Mesenchymal stem cell (in vitro differentiated cells and primary cell): Measurements from ENCODE around the gene NDUFS7.

Experiments used
- DNase-seq: peaks from one replicate; pipeline ENCODE4 v3.0.0-alpha.2; 2013
- H2AFZ ChIP-seq: one replicate; pipeline ENCODE4 v1.6.1; 2013; ENCODE audit warnings: low read depth, mild to moderate bottlenecking, control low read depth, inconsistent platforms, low read length, moderate library complexity
- H2AK5ac ChIP-seq: 2 replicates; pipeline ENCODE4 v1.6.1; 2013; ENCODE audit warnings: low read length, moderate library complexity, mild to moderate bottlenecking, inconsistent platforms; ENCODE audit not compliant: severe bottlenecking
- H2BK120ac ChIP-seq: one replicate; pipeline ENCODE4 v1.6.1; 2013; ENCODE audit warnings: low read depth, mild to moderate bottlenecking, inconsistent platforms, low read length, moderate library complexity
- H2BK12ac ChIP-seq, 2 experiments: one replicate each; pipeline ENCODE4 v1.6.1; 2013; ENCODE audit warnings: inconsistent platforms in 2 of 2, low read length in 2 of 2, mild to moderate bottlenecking in 2 of 2, moderate library complexity in 2 of 2, control low read depth in 1 of 2
- H2BK15ac ChIP-seq: one replicate; pipeline ENCODE4 v1.6.1; 2013; ENCODE audit warnings: mild to moderate bottlenecking, low read depth, inconsistent platforms; ENCODE audit not compliant: poor library complexity, severe bottlenecking
- H2BK5ac ChIP-seq: 2 replicates; pipeline ENCODE4 v1.6.1; 2013; ENCODE audit warnings: low read depth, mild to moderate bottlenecking, low read length, control low read depth, inconsistent platforms; ENCODE audit not compliant: poor library complexity, severe bottlenecking
- H3K14ac ChIP-seq, 2 experiments: one replicate each; pipeline ENCODE4 v1.6.1; 2013; ENCODE audit warnings: inconsistent platforms in 2 of 2, low read length in 2 of 2, control low read depth in 1 of 2, mild to moderate bottlenecking in 1 of 2, moderate library complexity in 1 of 2
- H3K18ac ChIP-seq, 2 experiments: one replicate each; pipeline ENCODE4 v1.6.1; 2013; ENCODE audit warnings: inconsistent platforms in 2 of 2, low read length in 2 of 2, control low read depth in 1 of 2, low read depth in 1 of 2, mild to moderate bottlenecking in 1 of 2
- H3K23ac ChIP-seq, 2 experiments: one replicate each; pipeline ENCODE4 v1.6.1; 2013; ENCODE audit warnings: inconsistent platforms in 2 of 2, low read length in 2 of 2, mild to moderate bottlenecking in 2 of 2, moderate library complexity in 2 of 2, control low read depth in 1 of 2
- H3K27ac ChIP-seq: 2 replicates; pipeline ENCODE4 v1.5.1; 2013; ENCODE audit warnings: mild to moderate bottlenecking, moderate library complexity, low read length, control low read depth, inconsistent platforms; ENCODE audit not compliant: poor library complexity, severe bottlenecking
- H3K27me3 ChIP-seq, 2 experiments: 2 replicates each; pipeline versions ENCODE4 v1.6.1 to v1.7.0; 2013; ENCODE audit warnings: low read length in 2 of 2, mild to moderate bottlenecking in 2 of 2, moderate library complexity in 2 of 2, control low read depth in 1 of 2, inconsistent platforms in 1 of 2; ENCODE audit not compliant: control insufficient read depth in 1 of 2, insufficient read depth in 1 of 2
- H3K36me3 ChIP-seq, 2 experiments: 2 replicates each; pipeline versions ENCODE4 v1.6.1 to v1.7.0; 2013; ENCODE audit warnings: low read length in 2 of 2, control low read depth in 1 of 2, inconsistent platforms in 1 of 2, low read depth in 1 of 2, mild to moderate bottlenecking in 1 of 2; ENCODE audit not compliant: insufficient read depth in 2 of 2, control insufficient read depth in 1 of 2
- H3K4ac ChIP-seq, 2 experiments: one replicate each; pipeline ENCODE4 v1.6.1; 2013; ENCODE audit warnings: inconsistent platforms in 2 of 2, low read length in 2 of 2, mild to moderate bottlenecking in 2 of 2, moderate library complexity in 2 of 2, control low read depth in 1 of 2, low read depth in 1 of 2
- H3K4me1 ChIP-seq: 2 replicates; pipeline ENCODE4 v1.6.1; 2013; ENCODE audit warnings: low read depth, low read length, control low read depth; ENCODE audit not compliant: control insufficient read depth, insufficient read depth
- H3K4me2 ChIP-seq: 2 replicates; pipeline ENCODE4 v1.6.1; 2013; ENCODE audit warnings: low read length, mild to moderate bottlenecking, inconsistent platforms; ENCODE audit not compliant: poor library complexity, severe bottlenecking
- H3K4me3 ChIP-seq, 2 experiments: 2 replicates each; pipeline versions ENCODE4 v1.5.1 to v1.7.0; 2013; ENCODE audit warnings: low read length in 2 of 2, mild to moderate bottlenecking in 2 of 2, control low read depth in 1 of 2, low read depth in 1 of 2; ENCODE audit not compliant: insufficient read depth in 1 of 2
- H3K79me1 ChIP-seq: replicated peaks from 2 replicates; pipeline ENCODE4 v1.6.1; 2013; ENCODE audit warnings: mild to moderate bottlenecking, control low read depth, low read length, inconsistent platforms; ENCODE audit not compliant: poor library complexity, severe bottlenecking
- H3K9ac ChIP-seq: 2 replicates; pipeline ENCODE4 v1.7.0; 2013; ENCODE audit warnings: mild to moderate bottlenecking, low read length, moderate library complexity
- H3K9me3 ChIP-seq: 2 replicates; pipeline ENCODE4 v1.7.0; 2013; ENCODE audit warnings: mild to moderate bottlenecking, low read length; ENCODE audit not compliant: control insufficient read depth
- H4K8ac ChIP-seq: one replicate; pipeline ENCODE4 v1.6.1; 2013; ENCODE audit warnings: inconsistent platforms, mild to moderate bottlenecking, low read length, moderate library complexity
- H4K91ac ChIP-seq: one replicate; pipeline ENCODE4 v1.6.1; 2013; ENCODE audit warnings: mild to moderate bottlenecking, low read length, inconsistent platforms
- WGBS: methylation state at CpG from one replicate; pipeline ENCODE4 v1.1.7; 2013; ENCODE audit warnings: mixed read lengths; 5-methylcytosine and 5-hydroxymethylcytosine counted together

The NDUFS7 gene

DNA sequence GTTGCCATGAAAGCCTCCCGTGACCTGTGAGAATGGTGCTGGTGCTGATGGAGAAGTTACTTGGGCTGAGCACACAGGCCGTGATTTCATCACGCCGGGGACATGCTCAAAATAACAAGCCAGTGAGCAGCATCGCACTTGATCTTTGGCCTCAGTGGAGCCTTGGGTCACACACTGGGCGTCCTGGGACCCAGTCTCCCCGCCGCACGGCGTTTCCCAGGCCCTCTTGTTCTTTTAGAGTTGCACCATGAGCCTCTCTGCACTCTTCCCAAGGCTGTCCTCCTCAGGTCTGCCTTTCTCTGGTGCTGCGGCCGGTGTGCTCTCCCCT is 9.5 kb upstream of the NDUFS7 start:
- H4K91ac ChIP-seq = no peak overlapping the region
- DNase-seq = no peak
- H3K14ac ChIP-seq = no peak overlapping the region

DNA sequence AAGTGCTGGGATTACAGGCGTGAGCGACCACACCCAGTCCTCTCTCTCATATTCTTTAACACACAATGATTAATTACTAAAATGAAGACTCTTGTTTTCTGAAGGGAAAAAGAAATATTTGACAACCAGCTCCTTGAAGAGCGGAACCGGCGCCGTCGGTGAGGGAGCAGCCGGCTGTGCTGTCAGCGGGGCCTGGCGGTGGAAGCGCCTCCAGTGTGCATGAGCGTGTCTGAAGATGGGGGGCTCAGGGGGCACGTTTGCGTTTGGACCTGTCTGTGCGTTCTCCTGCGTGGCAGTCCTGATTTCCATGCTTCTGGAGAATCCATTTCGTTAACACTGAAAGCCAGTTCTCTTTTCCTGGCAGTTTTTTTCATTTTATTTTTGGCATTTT is 7.3 kb upstream of the NDUFS7 start:
- H3K27ac ChIP-seq = no peak overlapping the region
- H3K9me3 ChIP-seq = no peaks in the 10 kb centered on the region
- H3K4me1 ChIP-seq = peaks cover 16% of the 10 kb centered on the region
- no peak overlapping the region for H3K4ac ChIP-seq
- H3K9ac ChIP-seq = no peak overlapping the region
- no peak overlapping the region for H2BK15ac ChIP-seq
- no peak overlapping the region for H4K91ac ChIP-seq
- no peaks in the 10 kb centered on the region for H3K27me3 ChIP-seq
- WGBS = 97% methylated on average over 15 of the region's 17 CpGs
- no peak overlapping the region for H3K23ac ChIP-seq
- no peak overlapping the region for H2BK12ac ChIP-seq
- H3K36me3 ChIP-seq = peaks cover 41 to 50% of the 10 kb centered on the region in 2 experiments
- peaks cover 18% of the 10 kb centered on the region for H3K79me1 ChIP-seq
- H2AK5ac ChIP-seq = no peak overlapping the region
- H2BK5ac ChIP-seq = no peak overlapping the region
- H3K18ac ChIP-seq = no peak overlapping the region
- H3K4me3 ChIP-seq = no peak overlapping the region
- H2BK120ac ChIP-seq = no peak overlapping the region
- H4K8ac ChIP-seq = no peak overlapping the region
- H2AFZ ChIP-seq = no peak overlapping the region
- no peak overlapping the region for H3K4me2 ChIP-seq
- no peak for DNase-seq
- no peak overlapping the region for H3K14ac ChIP-seq

More for the DNA sequence above, 9.5 kb upstream of the NDUFS7 start:
- Histone ChIP-seq H2AFZ (no peak overlapping the region), H3K4me1 (peaks cover 23% of the 10 kb centered on the region), H3K27me3 (no peaks in the 10 kb centered on the region), H4K8ac (no peak overlapping the region), H3K27ac (no peak overlapping the region), H3K4ac (no peak overlapping the region), H3K79me1 (peaks cover 18% of the 10 kb centered on the region), H3K9ac (no peak overlapping the region), H3K23ac (no peak overlapping the region), H3K4me3 (no peak overlapping the region), H3K36me3 (peaks cover 63 to 67% of the 10 kb centered on the region in 2 experiments), H2BK12ac (no peak overlapping the region), H3K18ac (no peak overlapping the region), H2AK5ac (no peak overlapping the region), H2BK15ac (no peak overlapping the region), H2BK5ac (no peak overlapping the region), H3K4me2 (no peak overlapping the region), H3K9me3 (no peaks in the 10 kb centered on the region), H2BK120ac (no peak overlapping the region)
- 88% methylated on average over 12 of the region's 12 CpGs for WGBS

DNA sequence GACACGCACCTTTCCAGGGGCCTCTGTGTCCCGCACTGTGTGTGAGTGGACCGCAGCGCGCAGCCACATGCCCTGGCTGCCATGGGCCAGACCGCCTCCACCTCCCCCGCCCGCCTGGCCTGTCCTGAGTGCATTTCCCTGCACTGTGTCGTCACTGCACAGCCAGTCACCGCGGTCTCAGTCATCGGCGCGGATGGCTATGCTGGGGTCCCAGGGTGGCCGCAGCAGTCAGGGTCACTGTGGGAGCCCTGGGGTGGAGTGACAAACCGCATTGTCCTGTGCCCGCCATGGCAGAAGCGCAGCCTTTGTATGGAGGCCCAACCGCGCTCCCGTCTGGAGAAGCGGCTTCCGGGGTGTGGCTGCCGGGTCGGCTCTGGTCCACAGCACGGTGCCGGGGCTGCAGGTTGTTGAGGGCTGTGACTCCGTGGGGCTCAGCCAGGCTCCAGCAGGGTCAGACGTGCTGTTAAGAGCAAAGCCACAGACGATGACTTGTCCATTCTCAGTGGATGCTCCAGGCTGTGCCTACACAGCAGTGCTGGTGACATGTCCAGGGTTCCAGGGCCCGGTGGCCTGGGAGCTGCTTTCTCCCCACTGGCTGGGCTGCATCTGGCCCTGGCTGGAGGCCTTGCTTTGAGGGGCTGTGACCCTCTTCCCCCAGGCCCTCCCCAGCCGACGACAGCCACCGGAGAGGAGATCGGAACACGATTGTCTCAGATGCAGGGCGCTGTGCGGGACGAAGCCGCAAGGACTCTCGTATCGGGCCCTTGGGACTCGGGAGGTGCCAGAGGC is 6.3 kb upstream of the NDUFS7 start:
- no peak for DNase-seq
- no peak overlapping the region for H3K4ac ChIP-seq
- H4K8ac ChIP-seq = no peak overlapping the region
- WGBS = 96% methylated on average over 43 of the region's 43 CpGs
- H2BK12ac ChIP-seq = no peak overlapping the region
- H3K27ac ChIP-seq = no peak overlapping the region
- no peak overlapping the region for H2AK5ac ChIP-seq
- H3K23ac ChIP-seq = no peak overlapping the region
- no peak overlapping the region for H2BK120ac ChIP-seq
- H3K79me1 ChIP-seq = peaks cover 16% of the 10 kb centered on the region
- no peak overlapping the region for H2BK5ac ChIP-seq
- no peak overlapping the region for H3K14ac ChIP-seq
- no peak overlapping the region for H4K91ac ChIP-seq
- H3K4me3 ChIP-seq = no peak overlapping the region
- no peak overlapping the region for H2AFZ ChIP-seq
- H3K4me1 ChIP-seq = peaks cover 14% of the 10 kb centered on the region
- no peaks in the 10 kb centered on the region for H3K27me3 ChIP-seq
- H2BK15ac ChIP-seq = no peak overlapping the region
- no peaks in the 10 kb centered on the region for H3K9me3 ChIP-seq
- H3K9ac ChIP-seq = no peak overlapping the region
- no peak overlapping the region for H3K18ac ChIP-seq
- peaks cover 34 to 47% of the 10 kb centered on the region in 2 experiments for H3K36me3 ChIP-seq
- no peak overlapping the region for H3K4me2 ChIP-seq

DNA sequence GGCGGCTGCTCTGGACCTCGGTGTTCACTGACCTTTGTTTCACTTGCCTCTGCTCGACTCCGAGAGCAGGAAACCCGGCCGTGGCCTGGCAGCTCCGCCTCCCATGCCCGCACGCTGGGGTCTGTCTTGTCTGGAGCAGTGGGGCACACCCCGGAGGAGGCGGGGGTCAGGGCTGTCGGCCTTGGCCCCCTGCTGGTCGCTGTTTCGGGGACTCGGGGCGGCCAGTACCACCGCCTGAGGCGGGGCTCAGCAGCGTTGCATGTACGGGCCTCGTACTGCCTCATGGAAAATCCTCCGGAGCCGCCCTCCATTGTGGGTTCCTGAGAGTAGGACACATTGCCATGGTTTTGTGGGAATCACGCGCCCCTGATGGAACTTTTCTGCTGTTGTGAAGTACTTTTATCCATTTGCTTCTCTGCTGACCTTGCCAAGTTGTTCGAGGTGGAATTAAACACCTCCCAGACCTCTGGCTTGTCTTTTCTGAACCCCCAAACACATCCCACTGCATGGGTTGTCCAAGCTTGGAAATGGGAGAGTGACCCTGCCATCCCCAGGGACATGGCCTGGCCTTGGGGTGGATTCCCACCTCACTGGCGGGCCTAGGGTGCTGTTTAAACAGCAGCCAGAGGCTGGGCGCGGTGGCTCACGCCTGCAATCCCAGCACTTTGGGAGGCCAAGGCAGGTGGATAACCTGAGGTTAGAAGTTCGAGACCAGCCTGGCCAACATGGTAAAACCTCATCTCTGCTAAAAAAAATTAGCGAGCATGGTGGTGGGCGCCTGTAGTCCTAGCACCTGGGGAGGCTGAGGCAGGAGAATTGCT is 5.5 kb upstream of the NDUFS7 start:
- Histone ChIP-seq H2AFZ (no peak overlapping the region), H3K4me1 (peaks cover 12% of the 10 kb centered on the region), H3K14ac (no peak overlapping the region), H3K4me3 (no peak overlapping the region), H2BK12ac (no peak overlapping the region), H2BK120ac (no peak overlapping the region), H3K27ac (no peak overlapping the region), H3K79me1 (peaks cover 16% of the 10 kb centered on the region), H3K18ac (no peak overlapping the region), H2AK5ac (no peak overlapping the region), H3K9me3 (no peaks in the 10 kb centered on the region), H4K8ac (no peak overlapping the region), H3K9ac (no peak overlapping the region), H3K36me3 (peaks cover 28 to 42% of the 10 kb centered on the region in 2 experiments), H3K4me2 (no peak overlapping the region), H3K23ac (no peak overlapping the region), H4K91ac (no peak overlapping the region), H3K4ac (no peak overlapping the region), H3K27me3 (no peaks in the 10 kb centered on the region), H2BK15ac (no peak overlapping the region), H2BK5ac (no peak overlapping the region)
- WGBS = 96% methylated on average over 33 of the region's 33 CpGs
- DNase-seq = no peak
